T-helper 9 cell (primary cell): ENCODE data around the gene RCAN3.
A peak's percentile ranks its signal among the peaks of the same experiment; 100 is the strongest.

Source experiments
- DNase-seq: peaks from one replicate; pipeline ENCODE4 v3.0.0-alpha.2; 2020

RCAN3 gene

GRCh38 chr1:24551960-24552571, 49.4 kb downstream of the RCAN3 start:
- no peak for DNase-seq

- no peak for DNase-seq
Measured at GRCh38 chr1:24553931-24554330, 51.3 kb downstream of the RCAN3 start.

DNA sequence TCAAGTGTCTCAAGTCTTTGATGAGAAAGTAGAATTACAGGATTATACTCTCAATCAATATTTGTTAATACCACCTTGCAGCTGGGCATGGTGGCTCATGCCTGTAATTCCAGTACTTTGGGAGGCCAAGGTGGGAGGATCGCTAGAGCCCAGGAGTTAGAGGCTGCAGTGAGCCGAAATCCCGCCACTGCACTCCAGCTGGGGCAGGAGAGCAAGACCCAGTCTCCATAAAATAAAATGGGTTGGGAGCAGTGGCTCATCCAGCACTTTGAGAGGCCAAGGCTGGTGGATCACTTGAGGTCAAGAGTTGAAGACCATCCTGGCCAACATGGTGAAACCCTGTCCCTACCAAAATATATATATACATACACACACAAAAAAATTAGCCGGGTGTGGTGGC, 52.1 kb downstream of the RCAN3 start:
- no peak for DNase-seq

GRCh38 chr1:24555591-24556413, 53.2 kb downstream of the RCAN3 start, which contains the start of gene NCMAP:
Gene NCMAP (plus strand): TSS chr1:24556087. CDS start chr1:24595431, 39,344 bp downstream.
- peak; percentile 60 for DNase-seq

- no peak for DNase-seq
Measured at GRCh38 chr1:24556414-24556795, 53.8 kb downstream of the RCAN3 start.

DNA sequence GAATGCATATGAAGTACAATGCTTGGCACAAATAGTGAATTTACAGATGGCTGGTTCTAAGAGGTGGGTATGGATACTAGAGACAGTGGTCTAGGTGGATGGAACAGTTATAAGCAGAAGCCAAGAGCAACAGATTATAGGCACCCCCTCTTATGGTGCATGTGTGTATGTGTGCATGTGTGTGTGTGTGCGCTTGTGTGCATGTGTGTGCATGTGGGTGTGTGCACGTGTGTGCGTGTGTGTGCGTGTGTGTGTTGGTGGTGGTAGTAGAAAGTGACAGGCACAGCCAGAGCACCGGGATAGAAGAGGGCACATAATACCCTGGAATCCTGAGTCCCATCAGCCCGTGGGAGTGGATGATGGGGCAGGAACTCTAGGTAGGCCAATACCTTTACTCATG, 54.6 kb downstream of the RCAN3 start:
- DNase-seq: no peak

DNA sequence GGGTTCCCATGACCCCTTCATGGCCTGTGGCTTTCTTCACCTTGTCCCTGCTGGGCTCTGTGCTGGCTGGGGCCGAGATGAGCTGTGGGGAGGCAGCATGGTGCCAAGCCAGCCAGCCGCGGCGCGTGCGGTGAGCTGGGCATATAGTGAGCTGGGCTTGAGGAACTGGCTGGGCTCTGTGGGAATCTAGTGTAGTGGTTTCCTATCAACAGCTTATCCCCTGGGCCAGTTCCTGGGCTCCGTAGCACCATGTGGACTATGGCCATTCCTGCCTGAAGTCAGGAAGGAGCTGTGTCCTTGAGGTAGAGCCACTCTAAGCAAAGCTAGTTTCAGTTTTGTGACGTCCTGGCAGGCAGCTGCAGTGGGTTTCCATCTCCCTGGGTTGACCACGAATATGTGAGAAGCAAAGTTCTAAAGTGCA, 55.1 kb downstream of the RCAN3 start:
- DNase-seq: no peak

DNA sequence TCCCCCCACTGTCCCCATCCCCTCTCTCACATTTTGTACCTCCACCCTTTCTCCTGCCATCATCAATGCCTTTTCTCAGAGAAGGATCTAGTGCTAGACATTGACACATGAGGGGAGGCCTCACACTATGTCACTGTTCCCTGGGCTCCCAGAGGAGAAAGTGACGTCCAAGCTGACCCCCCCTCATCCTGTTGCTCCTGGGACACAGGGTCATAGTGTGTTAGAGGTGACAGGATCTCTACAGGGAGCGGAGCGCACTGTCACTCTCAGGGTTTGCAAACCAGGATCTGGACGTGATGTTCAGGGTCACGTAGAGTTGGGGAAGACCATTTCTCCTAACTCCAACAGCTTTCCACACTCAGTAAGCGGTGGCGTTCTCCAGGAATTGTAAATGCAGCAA, 55.8 kb downstream of the RCAN3 start:
- DNase-seq: no peak

- no peak for DNase-seq
Measured at GRCh38 chr1:24558902-24559791, 56.5 kb downstream of the RCAN3 start.

- no peak for DNase-seq
Measured at GRCh38 chr1:24560361-24560760, 57.7 kb downstream of the RCAN3 start.

DNA sequence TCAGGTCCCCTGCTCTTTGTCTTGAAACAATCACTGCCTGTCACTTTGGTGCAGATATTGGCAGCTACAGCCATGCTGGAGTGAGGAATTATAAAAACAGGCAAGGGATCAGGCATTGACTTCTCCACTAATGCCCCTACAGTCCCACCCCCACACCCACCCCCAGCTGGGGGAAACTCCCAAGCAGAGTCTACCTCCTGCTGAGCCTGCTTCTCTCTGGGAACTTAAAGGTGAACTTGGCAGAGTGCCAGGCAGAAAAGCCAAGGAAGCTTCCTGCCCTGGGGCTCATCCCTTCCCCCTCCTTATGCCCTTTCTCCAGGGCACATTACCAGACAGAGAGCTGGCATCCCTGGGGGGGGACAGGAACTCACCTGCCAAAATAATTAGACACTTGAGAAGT, 60.0 kb downstream of the RCAN3 start:
- DNase-seq: no peak

DNA sequence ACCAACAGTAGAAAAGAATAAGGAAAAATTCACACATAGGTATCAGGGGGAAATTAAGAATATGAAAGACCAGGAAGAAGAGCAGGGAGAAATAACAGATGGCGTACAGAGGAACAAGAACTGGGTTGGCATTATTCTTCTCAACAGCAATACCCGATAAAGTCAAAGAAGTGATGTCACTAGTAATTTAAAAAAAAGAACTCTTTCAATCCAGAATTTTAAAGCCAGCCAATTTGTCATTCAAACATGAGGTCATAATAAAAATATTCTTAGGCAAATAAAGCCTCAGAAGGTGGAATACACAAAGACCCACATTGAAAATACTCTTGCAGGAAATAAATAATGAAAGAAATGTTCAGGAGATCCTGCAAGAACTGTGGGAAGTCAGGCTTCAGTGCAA, 62.1 kb downstream of the RCAN3 start:
- no peak for DNase-seq

- DNase-seq: no peak
Measured at GRCh38 chr1:24566236-24566867, 63.7 kb downstream of the RCAN3 start.

DNA sequence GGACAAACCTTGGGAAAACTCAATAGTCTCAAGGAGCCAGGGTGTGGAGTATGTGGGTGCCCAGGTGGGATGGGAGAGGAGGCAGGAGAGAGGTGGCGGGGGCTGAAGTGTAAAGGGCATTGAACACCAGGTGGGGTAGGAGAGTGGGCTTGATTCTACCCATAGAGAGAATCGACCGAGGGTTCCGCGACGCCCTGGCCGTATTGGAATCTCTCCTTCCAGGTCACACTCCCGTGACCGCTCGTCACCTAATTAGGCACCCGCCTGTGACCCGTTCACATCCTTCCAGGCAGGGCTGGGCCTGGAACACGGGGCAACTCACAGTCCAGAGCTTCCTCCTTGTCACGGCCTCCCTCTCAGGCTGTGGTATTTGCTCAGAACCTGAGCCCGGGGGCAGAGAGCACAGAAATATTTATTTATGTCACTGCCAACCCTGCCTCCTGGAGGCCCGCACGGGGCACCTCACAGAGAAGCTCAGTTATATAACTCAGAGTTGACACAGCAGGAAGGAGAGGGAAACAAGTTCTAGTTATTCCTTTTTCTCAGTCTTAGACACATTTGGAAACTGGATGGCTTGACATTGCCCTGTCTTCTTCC, 65.3 kb downstream of the RCAN3 start:
- DNase-seq: no peak

DNA sequence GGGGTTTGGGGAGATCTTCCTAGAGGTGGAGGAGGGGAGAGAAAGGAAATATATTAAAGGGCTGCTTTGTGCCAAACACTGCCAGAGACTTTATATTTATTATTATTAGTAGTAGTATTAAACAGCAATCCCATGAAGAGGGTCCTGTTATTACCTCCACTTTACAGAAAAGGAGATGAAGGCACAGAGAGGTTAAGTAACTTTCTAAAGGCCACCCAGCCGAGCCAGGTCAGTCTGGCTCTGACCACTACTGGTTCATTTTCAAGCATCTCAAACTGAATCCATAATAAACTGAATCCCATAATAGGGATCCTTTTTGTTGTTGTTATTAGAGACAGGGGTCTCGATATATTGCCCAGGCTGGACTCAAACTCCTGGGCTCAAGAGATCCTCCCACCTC, 65.8 kb downstream of the RCAN3 start:
- DNase-seq: no peak

GRCh38 chr1:24570265-24571125, 67.9 kb downstream of the RCAN3 start:
- no peak for DNase-seq

DNA sequence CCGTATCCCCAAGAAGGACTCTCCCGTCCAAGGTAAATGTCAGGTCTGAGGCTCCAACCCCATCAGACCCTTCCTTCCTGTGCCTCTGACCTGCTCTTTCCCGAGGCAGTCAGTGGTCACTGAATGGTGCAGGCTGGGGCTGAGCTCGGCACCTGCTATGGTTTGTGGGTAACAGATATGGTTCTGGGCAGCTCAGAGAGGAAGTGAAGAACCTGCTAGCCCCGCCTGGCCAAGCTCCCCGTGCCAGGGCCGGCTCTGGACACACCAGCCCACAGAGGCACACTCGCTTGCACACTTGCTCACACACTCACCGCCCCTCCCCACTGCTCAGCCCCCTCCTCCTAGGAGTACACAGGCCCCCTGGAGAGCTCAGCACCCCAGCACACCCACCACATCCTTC, 69.7 kb downstream of the RCAN3 start:
- no peak for DNase-seq

GRCh38 chr1:24575905-24576587, 73.4 kb downstream of the RCAN3 start:
- DNase-seq: no peak

GRCh38 chr1:24578846-24579245, 76.2 kb downstream of the RCAN3 start:
- no peak for DNase-seq

DNA sequence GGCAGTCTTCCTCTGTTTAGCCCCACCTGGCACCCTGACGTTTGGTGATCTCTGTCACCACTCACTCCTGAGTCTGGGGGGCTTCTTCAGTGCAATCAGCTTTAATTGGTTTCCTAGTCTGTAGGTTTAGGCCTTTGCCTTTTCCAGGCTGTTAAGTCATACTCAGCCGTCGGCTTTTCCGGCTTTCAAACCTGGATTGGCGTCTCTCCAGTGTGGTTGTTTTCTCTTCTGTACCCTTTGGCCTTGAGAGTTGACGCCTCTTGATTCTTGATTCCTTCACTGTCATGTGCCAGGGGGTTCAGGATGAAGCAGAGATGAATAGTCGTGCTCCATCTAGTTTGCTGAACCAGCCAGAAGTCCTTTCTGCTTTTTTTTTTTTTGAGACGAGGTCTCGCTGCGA, 78.1 kb downstream of the RCAN3 start:
- DNase-seq: no peak

- no peak for DNase-seq
Measured at GRCh38 chr1:24584171-24584647, 81.6 kb downstream of the RCAN3 start.
